Measurements from ENCODE around the gene PPP2R5C. TPM values are rescaled to one million over a fixed set of nuclear protein-coding genes. Genes with fewer than 3 reads are reported as not detected.

Gene PPP2R5C
- total RNA-seq, 4 donors from 2014 or later, result 143 to 171 (median 169) TPM

DNA sequence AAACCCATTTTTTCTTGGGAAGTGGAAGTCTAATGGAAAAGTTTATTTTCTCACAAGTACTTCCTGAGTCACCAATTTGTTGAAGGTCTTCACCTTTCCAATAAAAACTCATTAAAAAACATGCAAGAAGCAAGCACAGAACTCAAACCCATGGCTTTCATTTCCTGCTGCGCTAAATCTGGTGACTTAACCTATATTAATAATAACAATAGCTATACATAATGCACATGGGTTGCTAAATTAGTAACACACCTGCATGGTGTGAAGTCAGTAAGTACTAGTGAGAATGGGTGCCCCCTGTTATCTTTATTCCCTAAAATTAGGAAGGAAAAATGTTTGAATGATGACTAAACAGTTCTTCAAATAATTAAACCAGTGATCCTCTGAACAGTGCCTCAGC lies 52.3 kb downstream of the PPP2R5C start:
- Histone ChIP-seq H3K9me3 (no peaks in the 10 kb centered on the region), H3K36me3 (no peaks in the 10 kb centered on the region), H3K27me3 (no peaks in the 10 kb centered on the region), H3K4me1 (peaks cover 0 to 13% of the 10 kb centered on the region in 2 donors), H3K4me3 (no peak overlapping the region), H3K27ac (peak overlapping the region; percentile 4 to 100)
- TF ChIP-seq POLR2A (IDR thresholded peaks at IDR 0.05), result no peak
- TF ChIP-seq, protein P1, sequence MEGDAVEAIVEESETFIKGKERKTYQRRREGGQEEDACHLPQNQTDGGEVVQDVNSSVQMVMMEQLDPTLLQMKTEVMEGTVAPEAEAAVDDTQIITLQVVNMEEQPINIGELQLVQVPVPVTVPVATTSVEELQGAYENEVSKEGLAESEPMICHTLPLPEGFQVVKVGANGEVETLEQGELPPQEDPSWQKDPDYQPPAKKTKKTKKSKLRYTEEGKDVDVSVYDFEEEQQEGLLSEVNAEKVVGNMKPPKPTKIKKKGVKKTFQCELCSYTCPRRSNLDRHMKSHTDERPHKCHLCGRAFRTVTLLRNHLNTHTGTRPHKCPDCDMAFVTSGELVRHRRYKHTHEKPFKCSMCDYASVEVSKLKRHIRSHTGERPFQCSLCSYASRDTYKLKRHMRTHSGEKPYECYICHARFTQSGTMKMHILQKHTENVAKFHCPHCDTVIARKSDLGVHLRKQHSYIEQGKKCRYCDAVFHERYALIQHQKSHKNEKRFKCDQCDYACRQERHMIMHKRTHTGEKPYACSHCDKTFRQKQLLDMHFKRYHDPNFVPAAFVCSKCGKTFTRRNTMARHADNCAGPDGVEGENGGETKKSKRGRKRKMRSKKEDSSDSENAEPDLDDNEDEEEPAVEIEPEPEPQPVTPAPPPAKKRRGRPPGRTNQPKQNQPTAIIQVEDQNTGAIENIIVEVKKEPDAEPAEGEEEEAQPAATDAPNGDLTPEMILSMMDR (IDR thresholded peaks at IDR 0.05), result no peak
- DNase-seq, result no peak
- intact Hi-C loops (cut with DNase I; ENCODE audit: low total_unique reads), result no loop called here

DNA sequence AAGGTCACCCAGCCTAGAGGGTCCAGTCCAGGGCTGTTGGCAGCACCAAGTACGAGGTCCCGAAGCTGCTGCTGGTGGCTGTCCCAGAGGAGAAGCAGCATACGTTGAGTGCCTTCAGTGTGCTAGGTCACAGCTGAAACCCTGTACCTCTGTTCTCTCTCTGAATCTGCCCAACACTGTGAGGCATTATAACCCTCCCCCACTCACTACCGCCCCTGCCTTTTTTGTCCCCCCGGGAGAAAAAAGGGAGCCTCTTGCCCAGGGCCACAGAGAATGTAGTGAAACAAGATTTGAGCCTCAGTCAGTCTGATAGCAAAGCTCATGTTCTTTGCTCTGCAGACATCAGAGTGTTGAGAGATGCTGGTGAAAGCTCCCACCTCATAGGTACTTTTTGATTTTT lies 53.4 kb downstream of the PPP2R5C start:
- Histone ChIP-seq H3K4me3 (no peak overlapping the region), H3K36me3 (no peaks in the 10 kb centered on the region), H3K9me3 (no peaks in the 10 kb centered on the region), H3K4me1 (peaks cover 0 to 13% of the 10 kb centered on the region in 2 donors), H3K27me3 (no peaks in the 10 kb centered on the region), H3K27ac (peak overlapping the region in 1 of 2 donors; percentile 100)
- intact Hi-C loops (cut with DNase I; ENCODE audit: low total_unique reads), result no loop called here
- TF ChIP-seq, protein P1 (IDR thresholded peaks at IDR 0.05), result no peak
- no peak for TF ChIP-seq POLR2A (IDR thresholded peaks at IDR 0.05)
- no peak for DNase-seq

DNA sequence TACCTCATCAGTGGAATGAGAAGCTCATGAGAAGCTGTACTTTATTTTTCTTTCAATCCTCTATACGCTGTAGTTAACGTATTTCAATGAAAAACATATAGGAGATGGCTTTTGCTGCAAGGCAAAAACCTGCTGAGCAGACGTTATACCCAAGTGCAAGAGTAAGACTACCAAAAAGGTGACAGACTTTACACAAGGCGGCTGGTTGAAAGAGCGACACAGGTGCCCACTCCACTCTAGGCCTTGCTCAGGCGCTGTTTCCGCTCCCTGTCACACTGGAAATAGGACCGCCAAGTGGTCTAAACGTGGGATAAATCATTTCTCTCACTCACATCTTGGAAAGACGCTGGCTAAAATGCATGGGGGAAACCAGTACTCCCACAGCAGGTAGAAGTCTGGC lies 54.5 kb downstream of the PPP2R5C start:
- intact Hi-C loops (cut with DNase I; ENCODE audit: low total_unique reads), result no loop called here
- no peak for TF ChIP-seq POLR2A (IDR thresholded peaks at IDR 0.05)
- TF ChIP-seq, protein P1 (IDR thresholded peaks at IDR 0.05), result no peak
- peaks cover 0 to 9% of the 10 kb centered on the region in 2 donors for H3K4me1 ChIP-seq

DNA sequence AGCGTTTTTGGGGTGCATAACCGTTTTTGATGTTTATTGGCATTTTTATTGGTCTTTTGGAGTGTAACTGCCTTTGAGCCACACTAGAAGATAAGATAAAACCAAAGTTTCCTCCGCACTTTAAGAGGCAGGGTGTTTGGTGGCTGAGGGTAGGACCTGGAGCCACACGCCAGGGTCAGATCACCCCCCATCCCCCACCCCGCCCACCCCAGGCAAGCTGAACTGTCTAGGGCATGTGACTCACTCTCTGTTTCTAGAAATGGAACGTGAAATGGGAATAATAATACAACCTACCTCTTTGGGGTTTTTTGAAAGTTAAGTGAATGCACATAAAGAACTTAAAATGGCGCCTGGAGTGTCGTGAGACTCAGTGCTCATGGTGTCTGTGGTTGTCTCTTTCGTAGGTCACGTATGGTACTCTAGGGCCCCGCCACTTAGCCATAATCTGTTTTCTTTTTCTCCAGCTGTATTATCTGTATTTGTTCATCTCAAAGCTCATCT lies 56.0 kb downstream of the PPP2R5C start:
- H3K4me1 ChIP-seq, result peaks cover 0 to 2% of the 10 kb centered on the region in 2 donors
- TF ChIP-seq, protein P1 (IDR thresholded peaks at IDR 0.05), result no peak
- no peak for TF ChIP-seq POLR2A (IDR thresholded peaks at IDR 0.05)

More for the DNA sequence above, 54.5 kb downstream of the PPP2R5C start:
- no peaks in the 10 kb centered on the region for H3K27me3 ChIP-seq
- no peak for DNase-seq
- H3K27ac ChIP-seq, result no peak overlapping the region
- H3K9me3 ChIP-seq, result no peaks in the 10 kb centered on the region
- H3K4me3 ChIP-seq, result no peak overlapping the region
- H3K36me3 ChIP-seq, result no peaks in the 10 kb centered on the region

DNA sequence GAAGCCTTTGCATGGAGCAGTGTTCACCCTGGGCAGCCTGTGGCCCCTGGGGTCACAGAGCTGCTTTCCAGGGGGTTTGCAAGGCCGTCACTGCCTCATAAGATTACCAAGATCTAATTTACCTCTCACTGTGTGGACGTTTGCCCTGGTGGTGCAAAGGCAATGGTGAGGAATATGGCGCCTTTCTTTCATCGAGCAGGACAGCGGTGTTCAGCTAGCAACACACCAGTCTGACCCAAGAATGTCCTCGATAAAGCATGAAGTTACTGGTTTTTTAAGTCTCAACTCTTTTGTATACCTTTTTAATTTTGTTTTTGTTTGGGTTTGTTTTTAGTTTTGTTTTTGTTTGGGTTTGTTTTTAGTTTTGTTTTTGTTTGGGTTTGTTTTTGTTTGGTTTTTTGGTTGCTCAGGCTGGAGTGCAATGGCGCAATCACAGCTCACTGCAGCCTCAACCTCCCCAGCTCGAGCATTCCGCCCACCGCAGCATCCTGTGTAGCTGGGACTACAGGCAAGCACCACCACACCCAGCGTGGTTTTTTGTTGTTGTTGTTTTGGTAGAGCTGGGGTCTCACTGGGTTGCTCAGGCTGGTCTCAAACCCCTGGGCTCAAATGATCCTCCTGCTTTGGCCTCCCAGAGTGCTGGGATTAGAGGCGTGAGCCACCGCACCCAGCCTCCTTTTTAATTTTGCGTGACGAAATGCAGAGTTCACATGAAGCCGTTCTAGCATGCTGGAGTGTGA lies 57.9 kb downstream of the PPP2R5C start:
- Histone ChIP-seq H3K36me3 (no peaks in the 10 kb centered on the region), H3K4me1 (peaks cover 0 to 16% of the 10 kb centered on the region in 2 donors), H3K27me3 (no peaks in the 10 kb centered on the region), H3K4me3 (no peak overlapping the region), H3K27ac (no peak overlapping the region), H3K9me3 (no peaks in the 10 kb centered on the region)
- TF ChIP-seq, protein P1 (IDR thresholded peaks at IDR 0.05), result no peak
- no peak for TF ChIP-seq POLR2A (IDR thresholded peaks at IDR 0.05)
- no peak for DNase-seq
- intact Hi-C loops (cut with DNase I; ENCODE audit: low total_unique reads), result no loop called here

More for the DNA sequence above, 56.0 kb downstream of the PPP2R5C start:
- Histone ChIP-seq H3K4me3 (no peak overlapping the region), H3K27ac (peak overlapping the region in 1 of 2 donors; percentile 17), H3K9me3 (no peaks in the 10 kb centered on the region), H3K36me3 (no peaks in the 10 kb centered on the region), H3K27me3 (no peaks in the 10 kb centered on the region)
- intact Hi-C loops (cut with DNase I; ENCODE audit: low total_unique reads), result no loop called here
- DNase-seq, result no peak

Data from uterus (tissue), 4 donors.